RCC 7860 (cell line): ENCODE results near the gene PHF14.
"Not testable (repeated sequence)": the region's sequence is repeated elsewhere in the genome, so short reads cannot be mapped to it uniquely, and the experiment has no call there.

ENCODE experiments used
- DNase-seq: peaks from one replicate; pipeline ENCODE4 v3.0.0-alpha.2; 2015; ENCODE audit warnings: low spot score
- FAIRE-seq: peaks from 2 replicates; lab custom pipeline; 2012; peaks lifted over from hg19 to GRCh38; lab: Jason Lieb, UNC

The PHF14 gene

DNA sequence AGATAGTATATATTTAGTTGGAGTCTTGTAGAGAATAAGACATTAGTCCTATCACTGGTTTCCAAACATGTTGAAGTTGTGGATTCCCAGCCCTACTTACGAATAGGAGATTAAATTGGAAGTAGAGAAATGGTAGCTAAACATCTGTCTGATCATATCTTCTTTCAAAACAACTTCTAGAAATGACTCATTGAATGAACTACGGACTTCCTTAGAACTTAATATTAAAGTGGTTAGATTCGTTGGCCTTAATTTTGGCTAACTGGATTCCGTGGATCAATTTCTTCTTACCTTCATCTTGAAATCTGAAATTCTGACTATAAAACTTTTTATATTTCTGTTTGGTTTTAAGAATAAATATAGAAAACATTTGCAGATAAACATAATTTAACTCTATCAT, 3.4 kb downstream of the PHF14 start:
- FAIRE-seq (no peak), DNase-seq (no peak)

DNA sequence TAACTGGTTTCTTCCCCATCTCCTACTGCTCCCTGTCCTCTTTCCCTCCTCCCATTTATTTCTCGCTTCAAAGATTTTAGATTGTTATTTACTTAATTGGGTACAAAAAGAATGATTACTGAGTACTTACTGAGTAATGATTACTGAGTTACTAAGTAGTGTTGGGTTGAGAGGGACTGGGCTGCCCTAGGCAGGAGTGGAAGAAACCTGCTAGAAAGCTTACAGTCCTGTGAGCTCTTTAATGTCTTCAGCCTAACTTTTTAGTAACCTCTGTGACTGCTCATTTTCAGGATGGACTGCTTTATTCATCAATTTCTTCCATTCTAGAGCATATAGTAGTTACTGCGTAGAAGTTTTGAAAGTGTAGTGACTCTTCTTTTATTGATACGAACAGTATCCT, 7.6 kb downstream of the PHF14 start:
- no peak for FAIRE-seq

DNA sequence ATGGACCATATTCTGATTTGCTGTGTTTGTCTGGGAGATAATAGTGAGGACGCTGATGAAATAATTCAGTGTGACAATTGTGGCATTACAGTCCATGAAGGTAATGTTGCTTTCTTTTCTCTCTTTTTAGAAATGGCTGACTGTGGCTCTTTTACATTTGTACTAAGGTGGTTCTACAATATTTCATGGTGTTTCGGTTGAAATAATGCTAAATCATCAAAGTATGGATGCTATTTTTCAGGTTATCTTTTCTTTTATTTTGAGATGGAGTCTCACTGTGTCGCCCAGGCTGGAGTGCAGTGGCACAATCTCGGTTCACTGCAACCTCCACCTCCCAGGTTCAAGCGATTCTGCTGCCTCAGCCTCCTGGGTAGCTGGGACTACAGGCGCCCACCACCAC, 17.1 kb downstream of the PHF14 start:
- DNase-seq, FAIRE-seq: not testable (repeated sequence)

More for the DNA sequence above, 7.6 kb downstream of the PHF14 start:
- no peak for DNase-seq

DNA sequence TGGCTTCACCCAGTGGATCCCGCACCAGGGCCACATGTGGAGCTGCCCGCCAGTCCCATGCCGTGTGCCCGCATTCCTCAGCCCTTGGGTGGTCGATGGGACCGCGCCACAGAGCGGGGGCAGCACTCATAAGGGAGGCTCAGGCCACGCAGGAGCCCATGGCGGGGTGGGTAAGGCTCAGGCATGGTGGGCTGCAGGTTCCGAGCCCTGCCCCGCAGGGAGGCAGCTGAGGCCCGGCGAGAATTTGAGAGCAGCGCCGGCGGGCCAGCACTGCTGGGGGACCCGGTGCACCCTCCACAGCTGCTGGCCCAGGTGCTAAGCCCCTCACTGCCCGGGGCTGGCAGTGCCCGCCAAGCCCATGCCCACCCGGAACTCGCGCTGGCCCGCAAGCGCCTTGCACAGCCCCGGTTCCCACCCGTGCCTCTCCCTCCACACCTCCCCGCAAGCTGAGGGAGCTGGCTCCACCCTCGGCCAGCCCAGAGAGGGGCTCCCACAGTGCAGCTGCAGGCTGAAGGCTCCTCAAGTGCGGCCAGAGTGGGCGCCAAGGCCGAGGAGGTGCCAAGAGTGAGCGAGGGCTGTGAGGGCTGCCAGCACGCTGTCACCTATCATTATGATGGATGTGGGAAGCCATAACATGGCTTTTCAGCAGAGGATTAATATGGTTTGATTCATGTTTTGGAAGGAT, 22.0 kb downstream of the PHF14 start:
- FAIRE-seq, result not testable (repeated sequence)

DNA sequence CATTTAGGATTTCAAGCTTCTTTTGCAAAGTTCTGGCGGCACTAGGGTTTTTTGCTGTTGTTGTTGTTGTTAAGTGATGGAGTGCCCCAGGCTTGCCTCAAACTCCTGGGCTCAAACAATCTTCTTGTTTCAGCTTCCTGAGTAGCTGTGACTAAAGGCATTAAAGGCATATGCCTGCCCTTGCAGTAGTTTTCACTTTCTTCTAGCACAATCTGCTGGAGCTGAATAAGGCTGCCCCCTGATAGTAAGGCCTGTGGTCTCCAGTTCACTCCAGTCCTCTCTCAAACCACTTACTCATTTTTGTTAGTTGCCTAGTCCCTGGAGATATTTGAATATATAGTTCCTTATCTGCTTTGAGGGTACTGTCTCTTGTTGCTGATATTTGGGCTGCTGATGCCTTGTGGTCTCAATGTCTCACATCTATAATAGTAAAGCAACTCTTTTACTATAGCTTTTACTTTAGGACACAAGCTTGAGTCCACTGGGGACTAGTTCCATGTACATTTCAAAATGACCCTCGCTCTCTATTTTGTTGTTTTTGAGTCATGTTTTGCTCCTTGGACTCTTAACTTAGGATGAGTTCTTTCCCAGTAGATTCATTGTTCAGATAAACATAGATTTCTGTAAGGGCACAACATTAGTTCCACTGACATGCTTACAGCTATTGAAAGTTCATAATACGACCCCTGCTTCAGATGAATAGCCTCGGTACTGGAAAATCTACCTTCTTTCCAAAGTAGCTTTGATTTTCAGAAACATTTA, 25.5 kb downstream of the PHF14 start:
- no peak for FAIRE-seq
- no peak for DNase-seq

More for the DNA sequence above, 22.0 kb downstream of the PHF14 start:
- DNase-seq, result not testable (repeated sequence)

DNA sequence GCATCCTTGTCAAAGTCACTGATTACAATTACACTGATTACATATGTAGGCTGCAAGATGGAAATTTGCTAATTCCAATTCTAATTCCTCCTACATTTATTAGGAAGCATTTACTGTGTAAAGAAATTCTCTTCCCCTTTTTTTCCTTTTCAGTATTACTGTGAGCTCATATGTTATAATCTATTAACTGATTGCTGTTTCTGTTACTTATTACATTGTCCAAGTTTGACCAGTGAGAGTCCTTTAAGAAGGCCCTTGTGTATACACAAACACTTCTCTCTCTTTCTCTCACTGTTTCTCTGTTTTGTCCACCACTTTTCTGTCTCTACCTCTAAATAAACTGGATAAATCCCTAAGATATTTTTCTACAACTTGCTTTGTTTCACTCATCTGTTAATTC, 31.5 kb downstream of the PHF14 start:
- FAIRE-seq, result no peak
- DNase-seq, result no peak

DNA sequence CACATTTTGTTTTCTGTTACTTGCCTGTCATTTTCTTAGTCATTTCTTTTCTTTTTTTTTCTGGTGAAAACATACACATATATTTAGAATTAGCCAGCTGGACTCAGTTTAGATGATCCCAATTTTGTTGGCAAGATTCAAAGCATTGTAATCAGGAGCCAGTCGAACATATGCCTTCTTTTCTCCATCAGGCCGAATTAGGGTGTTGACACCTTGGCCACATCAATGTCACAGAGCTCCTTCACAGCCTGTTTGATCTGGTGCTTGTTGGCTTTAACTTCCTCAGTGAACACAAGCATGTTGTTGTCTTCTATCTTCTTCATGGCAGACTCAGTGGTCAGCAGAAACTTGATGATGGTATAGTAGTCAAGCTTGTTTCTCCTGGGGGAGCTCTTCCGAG, 32.6 kb downstream of the PHF14 start:
- no peak for DNase-seq
- FAIRE-seq, result no peak

DNA sequence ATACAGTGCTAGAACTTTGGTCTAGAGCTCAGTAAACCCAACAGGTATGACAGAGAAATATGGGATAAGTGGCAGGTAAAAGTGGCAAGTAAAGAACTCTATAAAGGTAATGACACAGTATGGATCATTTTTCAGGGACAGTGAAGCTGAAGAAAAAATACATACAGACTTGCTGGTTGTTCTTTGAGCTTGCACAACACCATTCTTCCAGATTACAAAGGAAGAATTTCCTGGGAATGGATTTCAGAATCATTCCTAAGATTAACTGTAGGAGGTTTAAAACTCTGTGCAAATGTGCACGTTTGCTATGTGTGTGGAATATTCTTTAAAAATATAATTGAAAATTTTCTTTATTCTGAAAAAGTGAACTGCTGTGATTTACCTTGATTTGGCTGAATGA, 36.0 kb downstream of the PHF14 start:
- FAIRE-seq (no peak), DNase-seq (no peak)

DNA sequence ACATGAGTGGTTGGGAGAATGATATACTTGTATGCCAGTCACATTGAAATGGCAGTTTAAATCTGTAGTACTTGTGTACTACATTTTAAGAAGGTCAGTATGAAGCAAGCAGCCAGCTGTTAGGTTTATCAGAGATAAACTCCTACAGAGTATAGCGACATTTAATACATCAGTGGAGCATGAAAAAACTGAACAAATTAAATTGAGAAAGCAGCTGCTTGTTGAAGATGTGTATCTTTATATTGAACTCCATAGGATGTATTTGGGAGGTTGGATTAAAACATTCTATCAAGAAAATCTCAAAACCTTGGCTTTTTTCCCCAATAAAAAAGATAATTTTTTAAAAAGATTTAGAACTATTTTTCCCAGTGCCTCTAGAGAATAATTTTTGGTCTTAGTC, 47.8 kb downstream of the PHF14 start:
- FAIRE-seq, result no peak

DNA sequence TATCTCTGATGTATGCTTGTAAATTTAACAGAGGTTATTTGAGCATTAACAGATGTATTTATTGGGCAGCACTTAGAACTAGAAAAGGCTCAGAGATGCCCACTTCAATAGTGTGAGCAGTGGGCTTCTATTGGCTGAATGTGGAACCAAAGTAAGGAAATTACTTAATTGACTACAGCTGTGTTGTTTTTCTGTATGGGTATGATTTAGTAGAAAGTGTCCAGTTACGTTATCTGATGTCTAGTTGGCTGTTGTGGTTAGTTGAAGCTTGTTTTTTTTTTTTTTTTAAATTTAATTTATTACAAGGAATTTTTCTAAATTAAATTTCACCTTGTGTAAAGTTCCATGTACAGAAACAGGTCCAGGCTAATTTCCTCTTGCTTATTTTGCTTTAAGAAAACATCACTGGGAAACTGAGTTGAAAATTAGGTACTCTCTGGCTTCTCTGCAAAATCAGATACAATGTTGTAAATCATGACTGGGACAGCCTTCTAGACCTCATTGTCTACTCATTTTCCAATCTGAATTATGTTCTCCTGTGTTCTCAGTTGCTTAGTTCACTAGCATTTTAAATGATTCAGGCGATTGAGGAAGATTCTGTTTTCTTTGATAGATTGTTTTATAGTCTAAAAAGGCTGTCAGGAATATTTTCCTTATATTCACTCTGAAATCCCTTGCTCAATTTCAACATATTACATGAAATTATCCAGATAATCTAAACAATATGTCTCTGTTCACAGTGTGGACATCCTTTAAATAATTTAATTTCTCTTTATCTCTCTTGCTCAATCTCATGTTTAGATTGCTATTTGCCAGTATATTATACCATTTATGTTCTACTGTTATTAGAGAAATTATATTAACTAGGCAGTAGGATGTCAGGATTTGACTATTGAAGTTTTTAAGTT, 53.0 kb downstream of the PHF14 start:
- DNase-seq (no peak), FAIRE-seq (no peak)

More for the DNA sequence above, 47.8 kb downstream of the PHF14 start:
- DNase-seq, result no peak

DNA sequence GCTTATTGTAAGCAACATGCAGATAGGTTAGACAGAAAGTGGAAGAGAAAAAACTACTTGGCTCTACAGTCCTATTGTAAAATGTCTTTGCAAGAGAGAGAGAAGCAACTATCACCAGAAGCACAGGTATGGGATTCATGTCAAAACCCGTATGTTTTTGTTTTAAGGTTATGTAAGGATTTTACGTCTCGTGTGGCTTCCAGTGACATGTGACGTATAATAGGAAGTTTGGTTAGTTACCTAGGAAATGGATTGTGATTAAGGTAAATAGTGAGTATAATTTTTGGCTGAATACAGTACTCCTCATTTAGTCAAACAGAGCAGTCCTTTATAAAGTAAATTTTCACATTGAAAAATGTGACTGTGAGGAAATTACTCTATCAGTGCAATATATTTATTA, 62.0 kb downstream of the PHF14 start:
- no peak for DNase-seq
- no peak for FAIRE-seq

DNA sequence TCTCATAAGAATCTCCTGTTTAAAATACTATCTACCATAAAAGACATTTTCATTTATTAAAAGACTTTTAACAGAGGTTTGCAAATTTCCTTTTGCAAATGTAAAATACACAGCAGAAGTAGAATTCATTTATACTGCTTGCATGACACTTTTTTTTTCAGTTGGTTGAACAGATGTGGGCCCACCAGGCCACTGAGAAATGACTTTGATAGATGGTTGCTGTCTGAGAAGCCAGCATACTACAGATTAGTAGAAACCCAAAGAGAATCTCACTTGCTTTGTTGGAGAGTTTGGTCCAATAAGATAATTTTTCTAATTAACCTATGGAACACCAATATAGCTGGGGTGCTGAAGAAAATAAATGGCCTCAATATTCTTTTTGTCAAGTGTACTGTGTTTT, 66.3 kb downstream of the PHF14 start:
- DNase-seq (no peak), FAIRE-seq (no peak)

DNA sequence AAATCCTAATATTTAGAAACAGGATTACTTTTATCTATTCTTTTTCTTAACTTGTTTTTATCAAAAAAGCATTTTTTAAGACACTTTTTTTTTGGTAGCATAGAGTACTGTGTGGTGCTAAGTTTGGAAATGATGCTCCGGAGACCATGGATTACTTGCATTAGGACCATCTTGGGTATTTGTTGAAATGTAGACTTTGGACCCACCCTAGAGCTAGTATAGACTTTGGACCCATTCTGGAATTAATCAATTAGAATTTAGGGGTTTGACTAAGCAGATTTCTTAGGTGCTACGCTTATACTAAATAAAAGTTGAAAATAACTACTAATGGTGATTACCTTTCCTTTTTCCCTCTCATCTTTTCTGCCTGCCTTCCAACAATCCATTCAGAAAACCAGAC, 80.4 kb downstream of the PHF14 start:
- DNase-seq (no peak), FAIRE-seq (no peak)

DNA sequence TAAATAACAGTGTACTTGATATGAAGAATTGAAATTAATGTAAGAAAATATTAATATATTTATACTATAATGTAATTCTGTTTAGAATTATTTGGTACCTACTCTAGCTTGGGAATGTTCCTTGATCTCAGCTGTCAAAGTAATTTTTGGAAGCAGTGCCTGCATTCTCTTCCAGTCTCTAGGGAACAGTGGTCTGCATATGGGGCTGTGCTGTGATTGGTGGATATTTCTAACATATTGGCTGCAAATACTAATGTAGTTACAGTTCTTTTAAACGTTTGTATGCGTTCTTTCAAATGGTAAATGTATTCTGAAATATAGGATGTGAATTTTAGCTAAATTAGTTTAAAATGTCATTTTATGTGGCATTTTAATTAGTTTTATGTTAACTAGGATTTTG, 87.2 kb downstream of the PHF14 start:
- DNase-seq, result no peak
- FAIRE-seq, result no peak

DNA sequence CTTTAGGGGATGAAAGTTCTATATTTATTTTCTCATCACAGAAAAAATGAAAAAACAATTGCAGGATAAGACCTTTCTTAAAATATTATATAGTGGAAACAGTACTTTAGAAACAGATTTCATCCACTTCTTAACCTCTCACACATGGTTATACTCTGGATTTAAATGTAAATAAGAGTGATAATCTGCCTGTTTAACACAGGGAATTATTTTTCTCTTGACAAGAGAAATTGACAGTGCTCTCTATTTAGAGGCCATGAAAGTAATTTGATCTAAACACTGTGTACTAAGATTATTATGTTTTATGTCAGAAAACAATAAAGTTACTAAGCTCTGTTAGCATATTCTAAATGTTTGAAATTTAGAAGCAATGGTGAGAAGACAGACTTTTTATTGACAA, 88.4 kb downstream of the PHF14 start:
- DNase-seq (no peak), FAIRE-seq (no peak)

DNA sequence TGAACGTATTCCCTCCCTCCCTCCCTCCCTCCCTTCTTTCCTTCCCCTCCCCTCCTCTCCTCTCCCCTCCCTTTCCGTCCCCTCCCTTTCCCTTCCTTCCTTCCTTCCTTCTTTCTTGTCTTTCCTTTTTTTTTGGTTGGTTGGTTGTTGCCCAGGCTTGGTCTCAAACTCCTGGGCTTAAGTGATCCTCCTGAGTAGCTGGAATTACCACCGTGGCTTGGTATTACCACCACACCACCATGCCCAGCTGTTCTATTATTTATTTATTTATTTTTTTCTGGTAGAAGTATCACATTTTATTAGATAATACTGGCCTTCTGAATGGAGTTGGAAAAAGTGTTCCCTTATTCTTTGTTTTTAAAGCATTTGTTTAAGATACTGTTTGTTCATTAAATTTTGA, 95.9 kb downstream of the PHF14 start:
- DNase-seq (no peak), FAIRE-seq (no peak)

DNA sequence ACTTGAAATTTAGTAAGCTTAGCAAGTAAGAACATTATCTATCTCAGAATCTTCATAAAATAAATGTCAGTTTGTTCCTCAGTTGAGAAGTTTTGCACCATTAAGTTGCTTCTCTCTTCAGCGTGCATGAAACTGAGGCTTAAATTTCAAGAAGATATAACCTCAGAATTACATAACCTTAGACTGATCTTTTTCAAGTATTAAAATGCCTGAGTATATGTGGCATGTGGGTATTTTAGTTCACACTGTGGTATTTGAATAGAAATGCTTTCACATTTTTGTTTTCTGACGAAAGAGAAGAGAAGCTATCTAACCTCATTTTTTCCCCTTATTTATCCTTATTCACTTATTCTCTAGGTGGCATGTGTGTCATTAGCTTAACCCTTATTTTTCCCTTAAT, 104.1 kb downstream of the PHF14 start:
- FAIRE-seq, result no peak

DNA sequence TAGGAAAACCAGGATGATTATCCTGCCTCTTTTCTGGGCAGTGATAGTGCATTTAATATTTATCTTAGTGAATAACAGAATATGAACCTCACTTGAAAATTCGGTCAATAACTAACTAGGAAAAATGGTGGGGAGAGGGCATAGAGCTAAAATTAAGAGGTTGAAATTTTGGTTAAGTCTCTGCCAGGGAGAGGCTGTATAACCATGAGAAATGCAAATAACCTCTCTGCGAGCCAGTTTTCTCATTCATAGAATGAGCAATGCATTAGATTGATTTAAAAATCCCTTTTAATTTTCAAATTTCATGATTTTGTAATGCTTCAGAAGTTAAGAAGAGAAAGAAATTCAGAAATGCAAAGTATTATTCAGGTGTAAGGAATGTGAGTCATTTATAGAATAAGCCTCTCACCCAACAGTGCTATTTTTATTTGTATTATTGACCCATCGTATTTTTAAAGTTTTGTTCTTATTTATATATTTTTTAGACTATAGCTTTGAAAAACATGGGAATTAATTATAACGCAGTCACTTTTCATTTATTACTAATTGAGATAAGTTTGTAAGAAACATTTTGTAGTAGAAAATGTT, 104.7 kb downstream of the PHF14 start:
- no peak for DNase-seq
- FAIRE-seq, result no peak

More for the DNA sequence above, 104.1 kb downstream of the PHF14 start:
- no peak for DNase-seq

DNA sequence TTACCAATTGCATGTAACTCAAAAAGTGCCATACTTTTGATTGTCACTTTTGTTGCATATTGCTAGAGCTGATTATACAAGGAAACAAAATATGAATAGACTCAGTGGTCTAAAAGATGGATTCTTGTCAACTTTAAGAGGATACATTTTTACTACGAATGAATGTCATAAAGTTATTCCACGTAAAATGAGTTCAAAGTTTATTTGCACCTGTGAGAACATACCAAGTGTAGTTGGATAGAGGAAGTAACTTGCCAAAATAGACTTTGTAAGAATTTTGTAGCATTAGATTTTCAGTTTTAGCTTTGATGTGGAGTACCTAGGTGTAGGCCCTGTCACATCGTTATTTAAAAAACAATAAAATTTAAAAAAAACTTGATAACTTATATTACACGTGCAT, 106.2 kb downstream of the PHF14 start:
- DNase-seq (no peak), FAIRE-seq (no peak)

DNA sequence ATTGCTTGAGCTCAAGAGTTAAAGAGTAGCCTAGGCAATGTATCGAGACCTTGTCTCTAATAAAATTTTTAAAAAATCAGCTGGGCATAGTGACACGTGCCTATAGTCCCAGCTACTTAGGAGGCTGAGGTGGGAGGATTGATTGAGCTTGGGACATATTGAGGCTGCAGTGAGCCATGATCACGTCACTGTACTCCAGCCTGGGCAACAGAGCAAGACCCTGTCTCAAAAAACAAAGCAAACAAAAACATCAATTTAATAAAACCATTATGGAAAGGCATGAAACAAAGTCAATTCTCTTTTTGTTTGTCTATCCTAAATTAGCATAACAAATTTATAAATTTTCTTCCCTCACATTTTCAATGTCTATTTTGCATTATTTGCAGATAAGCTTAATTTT, 108.4 kb downstream of the PHF14 start:
- DNase-seq, result no peak
- FAIRE-seq, result no peak
